PC-3 (cell line): ENCODE measurements around the gene KRTAP10-5. TPM values are rescaled to one million over a fixed set of nuclear protein-coding genes. Genes with fewer than 3 reads are reported as not detected.

ENCODE experiments used
- ATAC-seq: fragments of 200-7000 bp; cut with Tn5 transposase; 2 replicates; pipeline ENCODE4 v1.9.1; 2020; ENCODE audit warnings: mild to moderate bottlenecking, moderate library complexity
- BruUV-seq: library from RNA; stranded (reverse); fragments of 400-500 nt; replicated peaks from 2 replicates; lab custom pipeline; 2021; lab: Mats Ljungman, UMichigan
- CTCF ChIA-PET: fragments of 300-600 bp; sonication (Branson Sonifier 250); formaldehyde crosslinking; loops from one replicate; lab custom pipeline; 2022; ENCODE audit warnings: antibody characterized with exemption; lab: Charles Lee
- POLR2A ChIA-PET: fragments of 300-600 bp; sonication (Branson Sonifier 250); formaldehyde crosslinking; loops from one replicate; lab custom pipeline; 2022; ENCODE audit warnings: antibody characterized with exemption; ENCODE audit not compliant: unreplicated experiment; lab: Charles Lee
- DNase-seq: peaks from one replicate; pipeline ENCODE4 v3.0.0-alpha.2; 2015
- H2AFZ ChIP-seq: fragments of 300-600 bp; sonication (generic); 2 replicates; pipeline ENCODE4 v1.6.0; 2016; ENCODE audit warnings: antibody characterized with exemption, low read length
- H3F3A ChIP-seq: fragments of 300-600 bp; sonication (generic); one replicate; pipeline ENCODE4 v1.6.0; 2017; ENCODE audit warnings: antibody characterized with exemption, low read length, control low read depth, mild to moderate bottlenecking; ENCODE audit not compliant: unreplicated experiment
- H3K27ac ChIP-seq: fragments of 300-600 bp; sonication (generic); 2 replicates; pipeline ENCODE4 v1.5.1; 2016; ENCODE audit warnings: mild to moderate bottlenecking, low read length
- H3K27me3 ChIP-seq: fragments of 300-600 bp; sonication (generic); 2 replicates; pipeline ENCODE4 v1.6.1; 2016; ENCODE audit warnings: low read length, mixed read lengths
- H3K36me3 ChIP-seq: fragments of 300-600 bp; sonication (generic); 2 replicates; pipeline ENCODE4 v1.6.1; 2016; ENCODE audit warnings: low read depth, mixed run types, low read length, mixed read lengths
- H3K4me1 ChIP-seq: fragments of 300-600 bp; sonication (generic); 2 replicates; pipeline ENCODE4 v1.5.1; 2016; ENCODE audit warnings: low read length; ENCODE audit not compliant: insufficient read depth
- H3K4me2 ChIP-seq: fragments of 300-600 bp; sonication (generic); 2 replicates; pipeline ENCODE4 v1.6.0; 2016; ENCODE audit warnings: low read length
- H3K4me3 ChIP-seq: fragments of 300-600 bp; sonication (generic); 2 replicates; pipeline ENCODE4 v1.5.1; 2016; ENCODE audit warnings: mild to moderate bottlenecking, low read length, mixed read lengths
- H3K79me2 ChIP-seq: fragments of 300-600 bp; sonication (generic); 2 replicates; pipeline ENCODE4 v1.6.1; 2017; ENCODE audit warnings: low read length, mixed read lengths
- H3K9ac ChIP-seq: fragments of 300-600 bp; sonication (generic); 2 replicates; pipeline ENCODE4 v1.6.0; 2016; ENCODE audit warnings: mild to moderate bottlenecking, low read length
- H3K9me2 ChIP-seq: fragments of 300-600 bp; sonication (generic); replicated peaks from 2 replicates; pipeline ENCODE4 v1.6.1; 2016; ENCODE audit warnings: mixed run types, low read length, mixed read lengths
- H3K9me3 ChIP-seq: fragments of 300-600 bp; sonication (generic); 2 replicates; pipeline ENCODE4 v1.6.1; 2016; ENCODE audit warnings: low read length, mixed read lengths
- H4K20me1 ChIP-seq: fragments of 300-600 bp; sonication (generic); 2 replicates; pipeline ENCODE4 v1.6.1; 2016; ENCODE audit warnings: low read length, mixed read lengths
- EZH2 ChIP-seq: fragments of 300-600 bp; sonication (generic); IDR thresholded peaks from one replicate; pipeline ENCODE4 v1.6.1; 2017; ENCODE audit warnings: antibody characterized with exemption, mild to moderate bottlenecking, low read length; ENCODE audit not compliant: unreplicated experiment
- EZH2phosphoT487 ChIP-seq: fragments of 300-600 bp; sonication (generic); IDR thresholded peaks from 2 replicates; pipeline ENCODE4 v1.6.1; 2018; ENCODE audit warnings: mild to moderate bottlenecking, antibody characterized with exemption, low read length, borderline replicate concordance
- intact Hi-C: fragments of 100-400 bp; cut with micrococcal nuclease; formaldehyde crosslinking; loops from 2 replicates; pipeline ENCODE4 v1.9.0; 2023
- total RNA-seq: library from RNA; depleted of rRNA; stranded (reverse); fragments of >200 nt; gene quantifications from 2 replicates; pipeline ENCODE4 v1.2.3, GENCODE V29; 2014
- TF ChIP-seq, protein P1 (sequence below): fragments of 300-600 bp; sonication (generic); conservative IDR thresholded peaks from 2 replicates; pipeline ENCODE4 v1.5.1; 2017; ENCODE audit warnings: antibody characterized with exemption, low read depth, mild to moderate bottlenecking, low read length

The KRTAP10-5 gene
- total RNA-seq, 1 experiment from 2014 or later: not detected

DNA sequence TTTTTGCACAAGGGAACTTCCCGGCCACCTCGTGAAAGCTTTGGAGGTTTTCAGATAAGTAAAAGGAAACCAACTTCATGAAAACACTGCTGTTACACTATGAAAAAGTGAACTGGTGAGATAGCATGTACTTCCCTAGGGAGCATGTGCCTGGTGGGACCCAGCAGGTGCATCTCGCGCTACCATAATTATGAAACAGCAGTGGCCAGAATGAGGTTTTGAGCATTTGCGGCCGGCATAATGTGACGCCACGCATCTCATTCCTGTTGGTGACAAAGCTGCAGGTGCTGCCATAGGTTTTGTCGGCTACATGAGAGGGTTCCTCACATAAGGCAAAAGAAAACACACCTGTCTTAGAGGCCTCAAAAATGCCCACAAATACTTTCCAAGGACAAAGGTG, 23.5 kb downstream of the KRTAP10-5 start:
- H4K20me1 ChIP-seq: no peaks in the 10 kb centered on the region
- no peak overlapping the region for H3K27ac ChIP-seq
- no peak overlapping the region for H3K4me2 ChIP-seq
- no peaks in the 10 kb centered on the region for H3K9me2 ChIP-seq
- ChIA-PET POLR2A (no interaction called here), CTCF (no interaction called here)
- no TSS peak for BruUV-seq
- no peaks in the 10 kb centered on the region for H3K79me2 ChIP-seq
- intact Hi-C loops: no loop called here
- H3F3A ChIP-seq: no peaks in the 10 kb centered on the region
- TF ChIP-seq EZH2: no peak
- TF ChIP-seq, protein P1, sequence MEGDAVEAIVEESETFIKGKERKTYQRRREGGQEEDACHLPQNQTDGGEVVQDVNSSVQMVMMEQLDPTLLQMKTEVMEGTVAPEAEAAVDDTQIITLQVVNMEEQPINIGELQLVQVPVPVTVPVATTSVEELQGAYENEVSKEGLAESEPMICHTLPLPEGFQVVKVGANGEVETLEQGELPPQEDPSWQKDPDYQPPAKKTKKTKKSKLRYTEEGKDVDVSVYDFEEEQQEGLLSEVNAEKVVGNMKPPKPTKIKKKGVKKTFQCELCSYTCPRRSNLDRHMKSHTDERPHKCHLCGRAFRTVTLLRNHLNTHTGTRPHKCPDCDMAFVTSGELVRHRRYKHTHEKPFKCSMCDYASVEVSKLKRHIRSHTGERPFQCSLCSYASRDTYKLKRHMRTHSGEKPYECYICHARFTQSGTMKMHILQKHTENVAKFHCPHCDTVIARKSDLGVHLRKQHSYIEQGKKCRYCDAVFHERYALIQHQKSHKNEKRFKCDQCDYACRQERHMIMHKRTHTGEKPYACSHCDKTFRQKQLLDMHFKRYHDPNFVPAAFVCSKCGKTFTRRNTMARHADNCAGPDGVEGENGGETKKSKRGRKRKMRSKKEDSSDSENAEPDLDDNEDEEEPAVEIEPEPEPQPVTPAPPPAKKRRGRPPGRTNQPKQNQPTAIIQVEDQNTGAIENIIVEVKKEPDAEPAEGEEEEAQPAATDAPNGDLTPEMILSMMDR: no peak
- no peak for TF ChIP-seq EZH2phosphoT487
- H3K4me3 ChIP-seq: no peak overlapping the region
- DNase-seq: no peak
- H3K9me3 ChIP-seq: no peaks in the 10 kb centered on the region
- H3K36me3 ChIP-seq: no peaks in the 10 kb centered on the region
- ATAC-seq: no peak
- no peak overlapping the region for H2AFZ ChIP-seq
- H3K27me3 ChIP-seq: no peaks in the 10 kb centered on the region
- no peaks in the 10 kb centered on the region for H3K4me1 ChIP-seq
- no peak overlapping the region for H3K9ac ChIP-seq

- Histone ChIP-seq H3K4me2 (no peak overlapping the region), H3K4me1 (no peaks in the 10 kb centered on the region), H3K4me3 (no peak overlapping the region), H3K79me2 (no peaks in the 10 kb centered on the region), H3K27ac (no peak overlapping the region), H2AFZ (no peak overlapping the region), H3F3A (no peaks in the 10 kb centered on the region), H3K9me3 (no peaks in the 10 kb centered on the region), H3K27me3 (no peaks in the 10 kb centered on the region), H4K20me1 (no peaks in the 10 kb centered on the region), H3K9ac (no peak overlapping the region), H3K9me2 (no peaks in the 10 kb centered on the region), H3K36me3 (no peaks in the 10 kb centered on the region)
- no TSS peak for BruUV-seq
- ATAC-seq: no peak
- TF ChIP-seq, protein P1: no peak
- TF ChIP-seq EZH2phosphoT487 (no peak), EZH2 (no peak)
- DNase-seq: no peak
- intact Hi-C loops: no loop called here
- ChIA-PET CTCF (no interaction called here), POLR2A (no interaction called here)
Measured at GRCh38 chr21:44555200-44555875, 25.1 kb downstream of the KRTAP10-5 start.

GRCh38 chr21:44552681-44553080, 27.7 kb downstream of the KRTAP10-5 start:
- H3K9me3 ChIP-seq: no peaks in the 10 kb centered on the region
- no TSS peak for BruUV-seq
- H3F3A ChIP-seq: no peaks in the 10 kb centered on the region
- no peaks in the 10 kb centered on the region for H3K27me3 ChIP-seq
- ChIA-PET CTCF (no interaction called here), POLR2A (interaction anchor here (0.5 kb wide), 1 partner anchor 139 kb away, joined by 5 read pairs; no protein-coding TSS in a partner anchor)
- no peaks in the 10 kb centered on the region for H3K9me2 ChIP-seq
- H3K27ac ChIP-seq: no peak overlapping the region
- H3K4me3 ChIP-seq: no peak overlapping the region
- no peak overlapping the region for H3K9ac ChIP-seq
- no peaks in the 10 kb centered on the region for H3K36me3 ChIP-seq
- H4K20me1 ChIP-seq: no peaks in the 10 kb centered on the region
- intact Hi-C loops: no loop called here
- ATAC-seq (no peak), DNase-seq (no peak)
- TF ChIP-seq EZH2 (no peak), EZH2phosphoT487 (no peak)
- TF ChIP-seq, protein P1: no peak
- no peak overlapping the region for H3K4me2 ChIP-seq
- no peaks in the 10 kb centered on the region for H3K4me1 ChIP-seq
- H2AFZ ChIP-seq: no peak overlapping the region
- H3K79me2 ChIP-seq: no peaks in the 10 kb centered on the region
